GM12874 (cell line): ENCODE results near the gene WDR75.

Experiments
- TF ChIP-seq, protein P1 (sequence below): IDR thresholded peaks from 2 replicates; pipeline ENCODE4 v1.5.1; 2011; ENCODE audit warnings: low read depth, mild to moderate bottlenecking, control low read depth, low read length, moderate library complexity; ENCODE audit not compliant: insufficient read depth

The WDR75 gene

DNA sequence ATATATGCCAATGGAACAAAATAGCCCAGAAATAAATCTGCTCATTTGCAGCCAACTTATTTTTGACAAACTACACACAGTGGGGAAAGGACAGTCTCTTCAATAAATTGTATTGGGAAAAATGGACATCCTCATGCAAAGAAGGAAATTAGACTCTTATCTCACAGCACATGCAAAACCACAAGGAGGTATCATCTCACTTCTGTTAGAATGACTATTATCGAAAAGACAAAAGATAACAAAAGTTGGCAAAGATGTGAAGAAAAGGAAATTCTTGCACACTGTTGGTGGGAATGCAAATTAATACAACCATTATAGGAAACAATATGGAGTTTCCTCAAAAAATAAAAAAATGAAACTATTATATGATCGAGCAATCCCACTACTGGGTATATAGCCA is 16.3 kb upstream of the WDR75 start:
- TF ChIP-seq, protein P1, sequence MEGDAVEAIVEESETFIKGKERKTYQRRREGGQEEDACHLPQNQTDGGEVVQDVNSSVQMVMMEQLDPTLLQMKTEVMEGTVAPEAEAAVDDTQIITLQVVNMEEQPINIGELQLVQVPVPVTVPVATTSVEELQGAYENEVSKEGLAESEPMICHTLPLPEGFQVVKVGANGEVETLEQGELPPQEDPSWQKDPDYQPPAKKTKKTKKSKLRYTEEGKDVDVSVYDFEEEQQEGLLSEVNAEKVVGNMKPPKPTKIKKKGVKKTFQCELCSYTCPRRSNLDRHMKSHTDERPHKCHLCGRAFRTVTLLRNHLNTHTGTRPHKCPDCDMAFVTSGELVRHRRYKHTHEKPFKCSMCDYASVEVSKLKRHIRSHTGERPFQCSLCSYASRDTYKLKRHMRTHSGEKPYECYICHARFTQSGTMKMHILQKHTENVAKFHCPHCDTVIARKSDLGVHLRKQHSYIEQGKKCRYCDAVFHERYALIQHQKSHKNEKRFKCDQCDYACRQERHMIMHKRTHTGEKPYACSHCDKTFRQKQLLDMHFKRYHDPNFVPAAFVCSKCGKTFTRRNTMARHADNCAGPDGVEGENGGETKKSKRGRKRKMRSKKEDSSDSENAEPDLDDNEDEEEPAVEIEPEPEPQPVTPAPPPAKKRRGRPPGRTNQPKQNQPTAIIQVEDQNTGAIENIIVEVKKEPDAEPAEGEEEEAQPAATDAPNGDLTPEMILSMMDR, result no peak

DNA sequence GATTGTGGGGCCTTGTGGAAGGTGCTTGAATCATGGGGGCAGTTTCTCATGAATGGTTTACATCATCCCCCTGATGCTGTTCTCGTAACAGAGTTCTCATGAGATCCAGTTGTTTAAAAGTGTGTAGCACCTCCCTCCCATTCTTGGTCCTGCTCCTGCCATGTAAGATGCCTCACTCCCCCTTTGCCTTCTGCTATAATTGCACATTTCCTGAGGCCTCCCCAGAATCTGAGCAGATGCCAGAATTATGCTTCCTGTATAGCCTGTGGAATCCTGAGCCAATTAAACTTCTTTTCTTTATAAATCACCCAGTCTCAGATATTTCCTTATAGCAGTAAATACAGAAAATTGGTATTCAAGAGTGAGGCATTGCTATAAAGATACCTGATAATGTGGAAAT is 15.6 kb upstream of the WDR75 start:
- TF ChIP-seq, protein P1, result no peak

DNA sequence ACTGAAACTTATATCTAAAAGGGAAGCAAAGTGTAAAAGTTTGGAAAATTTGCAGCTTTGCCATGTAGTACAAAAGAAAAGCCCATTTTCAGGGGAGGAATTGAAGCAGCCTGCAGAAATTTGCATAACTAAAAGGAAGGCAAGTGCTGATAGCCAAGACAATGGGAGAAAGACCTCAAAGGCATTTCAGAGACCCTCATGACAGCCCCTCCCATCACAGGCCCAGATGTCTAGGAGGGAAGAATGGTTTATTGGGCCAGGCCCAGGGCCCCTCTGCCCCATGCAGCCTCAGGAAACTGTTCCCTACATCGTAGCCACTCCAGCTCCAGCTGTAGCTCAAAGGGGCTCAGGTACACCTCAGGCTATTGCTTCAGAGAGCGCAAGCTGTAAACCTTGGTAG is 14.4 kb upstream of the WDR75 start:
- TF ChIP-seq, protein P1, result no peak

DNA sequence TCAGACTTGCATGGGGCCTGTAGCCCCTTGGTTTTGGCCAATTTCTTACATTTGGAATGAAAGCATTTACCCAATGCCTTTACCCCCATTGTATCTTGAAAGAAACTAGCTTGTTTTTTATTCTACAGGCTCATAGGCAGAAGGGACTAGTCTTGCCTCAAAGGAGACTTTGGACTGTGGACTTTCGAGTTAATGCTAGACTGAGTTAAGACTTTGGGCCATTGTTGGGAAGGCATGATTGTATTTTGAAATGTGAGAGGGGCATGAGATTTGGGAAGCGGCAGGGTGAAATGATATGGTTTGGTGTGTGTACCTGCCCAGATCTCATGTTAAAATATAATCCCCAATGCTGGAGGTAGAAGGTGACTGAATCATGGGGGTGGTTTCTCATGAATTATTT is 13.4 kb upstream of the WDR75 start:
- TF ChIP-seq, protein P1, result no peak

DNA sequence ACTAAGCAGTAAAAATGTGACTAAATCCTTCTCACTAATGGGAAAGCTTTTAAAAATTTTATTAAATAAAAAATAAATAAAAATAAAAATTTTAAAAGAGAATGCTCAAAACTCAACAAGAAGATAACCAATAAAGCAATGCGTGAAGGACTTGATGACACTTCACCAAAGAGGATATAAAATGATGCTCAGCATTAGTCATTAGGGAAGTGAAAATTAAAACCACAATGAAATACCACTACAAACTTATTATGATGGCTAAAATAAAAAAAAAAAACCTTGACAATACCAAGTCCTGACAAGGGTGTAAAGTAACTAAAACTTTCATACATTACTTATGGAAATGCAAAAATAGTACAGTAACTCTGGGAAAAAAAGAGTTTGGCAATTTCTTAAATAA is 3.3 kb upstream of the WDR75 start:
- TF ChIP-seq, protein P1, result no peak

DNA sequence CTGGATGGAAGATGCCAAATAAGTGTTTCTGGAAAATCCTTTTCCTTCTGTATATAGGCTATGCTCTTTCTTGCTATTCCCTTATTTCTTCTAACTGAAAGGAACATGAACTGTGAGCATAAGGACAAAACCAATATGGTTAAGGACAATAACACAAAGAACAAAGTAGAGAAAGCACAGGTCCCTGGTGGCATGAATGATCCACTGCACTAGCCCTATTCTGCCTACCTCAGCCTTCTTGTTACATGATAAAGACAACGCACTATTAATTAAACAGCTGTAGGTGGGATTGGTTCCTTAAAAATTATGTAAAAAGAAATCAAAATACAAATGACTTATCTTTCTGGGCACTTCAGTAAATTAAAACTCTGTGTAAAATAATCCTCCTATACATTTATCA is 1.9 kb upstream of the WDR75 start:
- TF ChIP-seq, protein P1, result 0 out of 2 replicates have a peak, but pooled peaks have one; percentile 3

DNA sequence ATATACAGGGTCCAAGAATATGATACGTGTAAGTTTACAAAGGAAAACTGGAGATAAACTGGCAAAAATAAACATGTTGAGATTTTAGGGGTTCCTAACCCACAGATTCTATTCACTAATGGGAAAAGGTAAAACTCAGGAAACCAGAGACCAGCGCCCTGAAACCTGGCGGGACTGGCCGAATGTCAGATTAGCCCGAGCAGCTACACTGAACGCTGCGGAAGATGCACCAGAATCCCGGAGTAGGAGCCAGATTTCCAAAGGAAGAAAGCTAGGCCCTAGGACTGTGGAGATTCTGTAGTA is 679 bp upstream of the WDR75 start:
- TF ChIP-seq, protein P1, result no peak

DNA sequence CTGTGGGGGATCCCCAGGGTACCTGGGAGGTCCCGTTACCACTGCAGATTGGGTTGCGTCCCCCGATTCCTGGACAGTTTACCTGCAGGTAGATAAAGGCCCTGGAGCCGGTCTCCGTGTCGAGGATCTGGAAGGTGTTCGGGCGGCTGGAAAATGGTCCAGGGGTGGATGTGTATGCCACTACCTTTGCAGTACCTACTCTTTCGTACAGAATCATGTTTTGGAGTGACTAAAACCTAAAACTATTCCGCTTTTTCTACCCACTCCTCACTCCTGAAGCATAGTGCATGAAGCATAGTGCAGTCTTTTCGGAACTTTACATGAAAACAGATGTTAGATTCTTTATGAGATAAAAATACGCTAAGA is 418 bp downstream of the WDR75 start:
- TF ChIP-seq, protein P1, result no peak
